HCT116 (cell line): ENCODE data around the gene PDE2A. TPM values are rescaled to one million over a fixed set of nuclear protein-coding genes. Genes with fewer than 3 reads are reported as not detected.

Experiments
- ATAC-seq: fragments of 200-7000 bp; cut with Tn5 transposase; 2 replicates; pipeline ENCODE4 v1.9.1; 2020; ENCODE audit warnings: mild to moderate bottlenecking, moderate library complexity
- BruUV-seq: library from RNA; stranded (reverse); fragments of 400-500 nt; replicated peaks from 2 replicates; lab custom pipeline; 2021; lab: Mats Ljungman, UMichigan
- CTCF ChIA-PET: fragments of 300-600 bp; sonication (Branson Sonifier 250); formaldehyde crosslinking; loops from one replicate; lab custom pipeline; 2021; ENCODE audit warnings: antibody characterized with exemption; lab: Charles Lee
- POLR2A ChIA-PET: fragments of 300-600, 350-600 bp; sonication (Branson Sonifier 250); formaldehyde crosslinking; loops from one replicate; lab custom pipeline; 2021; ENCODE audit warnings: antibody characterized with exemption; lab: Charles Lee
- RAD21 ChIA-PET, 2 experiments: fragments of 300-600 bp; sonication (Branson Sonifier 250); formaldehyde crosslinking; loops; one replicate each; lab custom pipeline; 2023; ENCODE audit warnings: low total read pairs in 2 of 2; ENCODE audit not compliant: uncharacterized antibody in 2 of 2, unreplicated experiment in 2 of 2, low non-redundant PET in 1 of 2; lab: Charles Lee
- DNase-seq: peaks from one replicate; pipeline ENCODE4 v3.0.0-alpha.2; 2010; ENCODE audit warnings: low read depth, low spot score
- H2AFZ ChIP-seq: fragments of 200-600 bp; shearing (Covaris generic), sonication (generic); 2 replicates; pipeline ENCODE4 v1.6.1; 2017; ENCODE audit warnings: low read depth, mixed run types, mixed read lengths, antibody characterized with exemption, low read length; ENCODE audit not compliant: poor library complexity, severe bottlenecking
- H3K27ac ChIP-seq: 2 replicates; pipeline ENCODE4 v1.5.1; 2012; ENCODE audit warnings: low read depth, low read length
- H3K27me3 ChIP-seq: fragments of 200-600 bp; sonication (generic); 2 replicates; pipeline ENCODE4 v1.6.1; 2016; ENCODE audit warnings: mixed run types, low read length, mixed read lengths; ENCODE audit not compliant: insufficient read depth
- H3K36me3 ChIP-seq, 2 experiments: fragments of 200-500 bp in 1 of 2; fragments of 200-600 bp in 1 of 2; sonication (Bioruptor generic) in 1 of 2; sonication (generic) in 1 of 2; 2 replicates each; pipeline versions ENCODE4 v1.5.1 to v1.6.1; 2014 to 2016; ENCODE audit warnings: low read length in 2 of 2, inconsistent platforms in 1 of 2, mixed read lengths in 1 of 2, mixed run types in 1 of 2; ENCODE audit not compliant: insufficient read depth in 2 of 2, control insufficient read depth in 1 of 2
- H3K4me1 ChIP-seq, 2 experiments: fragments of 200-600 bp in 1 of 2; sonication (generic) in 1 of 2; 2 replicates each; pipeline versions ENCODE4 v1.5.1 to v1.6.1; 2012 to 2017; ENCODE audit warnings: low read length in 2 of 2, inconsistent platforms in 1 of 2, mild to moderate bottlenecking in 1 of 2, mixed read lengths in 1 of 2, mixed run types in 1 of 2, moderate library complexity in 1 of 2; ENCODE audit not compliant: insufficient read depth in 2 of 2, control insufficient read depth in 1 of 2
- H3K4me2 ChIP-seq: fragments of 200-600 bp; sonication (generic); 2 replicates; pipeline ENCODE4 v1.6.1; 2017; ENCODE audit warnings: mixed run types, low read length, mixed read lengths
- H3K4me3 ChIP-seq, 2 experiments: fragments of 200-600 bp in 1 of 2; sonication (generic) in 1 of 2; replicated peaks in 1 of 2; 2 replicates each; pipeline ENCODE4 v1.5.1; 2011 to 2016; ENCODE audit warnings: low read length in 2 of 2, control low read depth in 1 of 2, low read depth in 1 of 2, mild to moderate bottlenecking in 1 of 2, mixed read lengths in 1 of 2, mixed run types in 1 of 2
- H3K79me2 ChIP-seq: fragments of 200-600 bp; sonication (generic); 2 replicates; pipeline ENCODE4 v1.6.1; 2017; ENCODE audit warnings: mild to moderate bottlenecking, mixed run types, low read length, moderate library complexity, mixed read lengths; ENCODE audit not compliant: insufficient read depth
- H3K9ac ChIP-seq: fragments of 200-600 bp; sonication (generic); 2 replicates; pipeline ENCODE4 v1.6.1; 2016; ENCODE audit warnings: low read length, mixed read lengths
- H3K9me2 ChIP-seq: fragments of 200-600 bp; sonication (generic), shearing (Covaris generic); 2 replicates; pipeline ENCODE4 v1.6.1; 2017; ENCODE audit warnings: mixed run types, mild to moderate bottlenecking, moderate library complexity; ENCODE audit not compliant: insufficient read depth
- H3K9me3 ChIP-seq, 2 experiments: fragments of 200-500 bp in 1 of 2; fragments of 200-600 bp in 1 of 2; sonication (Bioruptor generic) in 1 of 2; sonication (generic) in 1 of 2; 2 replicates each; pipeline ENCODE4 v1.6.1; 2014 to 2017; ENCODE audit warnings: low read length in 2 of 2, mixed read lengths in 2 of 2, inconsistent platforms in 1 of 2, low read depth in 1 of 2, mild to moderate bottlenecking in 1 of 2, mixed run types in 1 of 2, moderate library complexity in 1 of 2; ENCODE audit not compliant: control insufficient read depth in 1 of 2, insufficient read depth in 1 of 2
- H4K20me1 ChIP-seq: fragments of 200-600 bp; sonication (generic), shearing (Covaris generic); 2 replicates; pipeline ENCODE4 v1.6.1; 2017; ENCODE audit warnings: mixed run types, mild to moderate bottlenecking, moderate library complexity; ENCODE audit not compliant: insufficient read depth
- ATF3 ChIP-seq: IDR thresholded peaks from 2 replicates; pipeline ENCODE4 v1.6.1; 2012
- CBX3 ChIP-seq: IDR thresholded peaks from 2 replicates; pipeline ENCODE4 v1.6.1; 2012; ENCODE audit warnings: low read depth
- CEBPB ChIP-seq: IDR thresholded peaks from 2 replicates; pipeline ENCODE4 v1.6.1; 2012; ENCODE audit warnings: low read depth
- ELF1 ChIP-seq: IDR thresholded peaks from 2 replicates; pipeline ENCODE4 v1.6.1; 2012; ENCODE audit warnings: low read depth, borderline replicate concordance
- EZH2 ChIP-seq: fragments of 200-600 bp; sonication (generic); IDR thresholded peaks from 2 replicates; pipeline ENCODE4 v1.6.1; 2017; ENCODE audit warnings: antibody characterized with exemption, mixed run types
- EZH2phosphoT487 ChIP-seq: fragments of 200-600 bp; IDR thresholded peaks from 2 replicates; pipeline ENCODE4 v1.6.1; 2018; ENCODE audit warnings: antibody characterized with exemption, borderline replicate concordance
- FOSL1 ChIP-seq: IDR thresholded peaks from 2 replicates; pipeline ENCODE4 v1.6.1; 2012; ENCODE audit warnings: low read depth
- JUND ChIP-seq: IDR thresholded peaks from 2 replicates; pipeline ENCODE4 v1.6.1; 2012
- MAX ChIP-seq: IDR thresholded peaks from 2 replicates; pipeline ENCODE4 v1.6.1; 2012
- POLR2A ChIP-seq: IDR thresholded peaks from 2 replicates; pipeline ENCODE4 v1.7.0; 2011; ENCODE audit warnings: borderline replicate concordance; ENCODE audit not compliant: insufficient read depth, insufficient read length; ENCODE audit errors: extremely low read depth
- RAD21 ChIP-seq: IDR thresholded peaks from 2 replicates; pipeline ENCODE4 v1.6.1; 2012; ENCODE audit warnings: low read depth, mild to moderate bottlenecking
- SIN3A ChIP-seq: IDR thresholded peaks from 2 replicates; pipeline ENCODE4 v1.6.1; 2012; ENCODE audit warnings: low read depth
- SRF ChIP-seq: IDR thresholded peaks from 2 replicates; pipeline ENCODE4 v1.6.1; 2012; ENCODE audit warnings: low read depth
- TCF7L2 ChIP-seq: IDR thresholded peaks from 2 replicates; pipeline ENCODE4 v1.7.0; 2011; ENCODE audit warnings: borderline replicate concordance, inconsistent platforms; ENCODE audit not compliant: insufficient read depth, insufficient read length; ENCODE audit errors: extremely low read depth
- YY1 ChIP-seq: IDR thresholded peaks from 2 replicates; pipeline ENCODE4 v1.6.1; 2011; ENCODE audit warnings: low read length, low read depth, moderate library complexity, mild to moderate bottlenecking; ENCODE audit not compliant: insufficient replicate concordance; ENCODE audit errors: extremely low read depth
- ZBTB33 ChIP-seq: IDR thresholded peaks from 2 replicates; pipeline ENCODE4 v1.6.1; 2011; ENCODE audit warnings: mild to moderate bottlenecking, low read length, moderate library complexity; ENCODE audit not compliant: insufficient replicate concordance; ENCODE audit errors: extremely low read depth
- ZFX ChIP-seq: fragments of 450-650 bp; IDR thresholded peaks from 2 replicates; pipeline ENCODE4 v1.6.1; 2017
- ZNF274 ChIP-seq: fragments of 200-500 bp; sonication (Bioruptor generic); IDR thresholded peaks from 2 replicates; pipeline ENCODE4 v1.6.1; 2014; ENCODE audit warnings: mild to moderate bottlenecking, low read depth, low read length, inconsistent platforms
- intact Hi-C: fragments of 100-400 bp; cut with micrococcal nuclease; formaldehyde crosslinking; loops from 2 replicates; pipeline ENCODE4 v1.10.0; 2022
- total RNA-seq: library from RNA; stranded (reverse); gene quantifications from one replicate; pipeline ENCODE4 v1.2.1, GENCODE V29; 2021; ENCODE audit not compliant: unreplicated experiment

Gene PDE2A
- total RNA-seq, 1 experiment from 2014 or later, result 7.6 TPM

GRCh38 chr11:72534371-72535193 lies 139.6 kb downstream of the PDE2A start (continued):
- TF ChIP-seq CEBPB (no peak), EZH2 (no peak), ELF1 (no peak)

- CTCF ChIA-PET, result no interaction called here
- H3K4me1 ChIP-seq, result no peaks in the 10 kb centered on the region
- no peaks in the 10 kb centered on the region for H4K20me1 ChIP-seq
- no peaks in the 10 kb centered on the region for H3K36me3 ChIP-seq
- no peak for ATAC-seq
- H3K27ac ChIP-seq, result no peak overlapping the region
- H3K9me3 ChIP-seq, result no peaks in the 10 kb centered on the region
- POLR2A ChIA-PET, result no interaction called here
- no peaks in the 10 kb centered on the region for H3K79me2 ChIP-seq
- H3K9me2 ChIP-seq, result no peaks in the 10 kb centered on the region
- intact Hi-C loops, result no loop called here
- no peaks in the 10 kb centered on the region for H3K27me3 ChIP-seq
- H3K9ac ChIP-seq, result no peak overlapping the region
- TF ChIP-seq EZH2, result no peak
- no peak for TF ChIP-seq JUND
- no peak for TF ChIP-seq ZFX
- RAD21 ChIA-PET, result no interaction called here
- no peak for DNase-seq
- BruUV-seq, result no TSS peak
- H2AFZ ChIP-seq, result no peak overlapping the region
- no peak overlapping the region for H3K4me3 ChIP-seq
- no peak overlapping the region for H3K4me2 ChIP-seq
These were observed 145.2 kb downstream of the PDE2A start for GRCh38 chr11:72529068-72529467.

- no peaks in the 10 kb centered on the region for H3K79me2 ChIP-seq
- no peaks in the 10 kb centered on the region for H4K20me1 ChIP-seq
- RAD21 ChIA-PET, result no interaction called here
- H3K9ac ChIP-seq, result no peak overlapping the region
- CTCF ChIA-PET, result no interaction called here
- POLR2A ChIA-PET, result no interaction called here
- no peak overlapping the region for H3K27ac ChIP-seq
- no peak overlapping the region for H2AFZ ChIP-seq
- no peak for ATAC-seq
- no TSS peak for BruUV-seq
- no peaks in the 10 kb centered on the region for H3K9me2 ChIP-seq
- H3K4me1 ChIP-seq, result no peaks in the 10 kb centered on the region
- no peak overlapping the region for H3K4me2 ChIP-seq
- no peaks in the 10 kb centered on the region for H3K27me3 ChIP-seq
- intact Hi-C loops, result no loop called here
- no peaks in the 10 kb centered on the region for H3K9me3 ChIP-seq
- no peaks in the 10 kb centered on the region for H3K36me3 ChIP-seq
- DNase-seq, result no peak
- no peak overlapping the region for H3K4me3 ChIP-seq
- TF ChIP-seq POLR2A, result no peak
- no peak for TF ChIP-seq ZFX
- no peak for TF ChIP-seq ZBTB33
- no peak for TF ChIP-seq TCF7L2
- no peak for TF ChIP-seq YY1
- no peak for TF ChIP-seq MAX
- no peak for TF ChIP-seq RAD21
- no peak for TF ChIP-seq CEBPB
- TF ChIP-seq ELF1, result no peak
- TF ChIP-seq ZNF274, result no peak
- no peak for TF ChIP-seq FOSL1
- TF ChIP-seq EZH2phosphoT487, result no peak
- TF ChIP-seq ATF3, result no peak
- TF ChIP-seq CBX3, result no peak
- no peak for TF ChIP-seq SRF
- TF ChIP-seq SIN3A, result no peak
These were observed 146.1 kb downstream of the PDE2A start for GRCh38 chr11:72528121-72528520.
